BLaER1 treated with 17β-estradiol and CSF1 and Interleukin-3, amounts not matched to agents 10 nM and 100 nM (cell line): ENCODE measurements around the gene DMPK.
A peak's percentile ranks its signal among the peaks of the same experiment; 100 is the strongest.

ENCODE experiments used
- H3K27ac ChIP-seq, 11 experiments: shearing (Covaris generic); formaldehyde crosslinking; 2 replicates each; pipeline ENCODE4 v1.8.1; 2022
- H3K27me3 ChIP-seq, 11 experiments: shearing (Covaris generic); formaldehyde crosslinking; 2 replicates each; pipeline ENCODE4 v1.8.1; 2022
- H3K36me3 ChIP-seq, 11 experiments: shearing (Covaris generic); formaldehyde crosslinking; 2 replicates each; pipeline ENCODE4 v1.8.1; 2022
- H3K4me1 ChIP-seq, 10 experiments: shearing (Covaris generic); formaldehyde crosslinking; 2 replicates each; pipeline ENCODE4 v1.8.1; 2022
- H3K4me2 ChIP-seq, 11 experiments: shearing (Covaris generic); formaldehyde crosslinking; 2 replicates each; pipeline ENCODE4 v1.8.1; 2022
- H3K4me3 ChIP-seq, 10 experiments: shearing (Covaris generic); formaldehyde crosslinking; 2 replicates each; pipeline ENCODE4 v1.8.1; 2022
- H3K9ac ChIP-seq, 11 experiments: shearing (Covaris generic); formaldehyde crosslinking; 2 replicates each; pipeline ENCODE4 v1.8.1; 2022
- H3K9me3 ChIP-seq, 11 experiments: shearing (Covaris generic); formaldehyde crosslinking; replicated peaks in 1 of 11; 2 replicates each; pipeline ENCODE4 v1.8.1; 2022
- H4K20me1 ChIP-seq, 11 experiments: shearing (Covaris generic); formaldehyde crosslinking; 2 replicates each; pipeline ENCODE4 v1.8.1; 2022
- Cebpa-rat ChIP-seq, 11 experiments: shearing (Covaris generic); IDR thresholded peaks; 2 replicates each; pipeline ENCODE4 v1.8.1; 2022

Gene DMPK

DNA sequence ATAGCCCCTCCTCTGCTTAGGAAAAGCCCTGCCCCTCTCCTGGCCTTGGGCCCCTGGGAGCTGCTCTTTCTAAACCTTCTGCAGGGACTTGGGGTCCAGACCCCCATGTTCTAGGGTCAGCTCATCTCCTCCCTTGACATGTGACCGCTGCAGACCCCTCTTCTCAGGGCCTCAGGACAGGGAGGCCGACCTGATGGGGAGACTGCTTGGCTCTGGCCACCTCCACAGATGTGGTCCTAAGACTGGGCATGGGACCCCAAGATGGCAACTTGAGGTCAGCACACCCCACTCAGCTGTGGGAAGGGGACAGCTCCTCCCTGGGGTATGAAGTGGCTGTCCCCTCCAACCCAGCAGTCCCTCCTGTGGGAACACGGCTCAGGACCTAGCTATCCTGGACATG, 9.4 kb downstream of the DMPK start:
- 0 out of 22 replicates have a peak overlapping the region, but pooled peaks of 2 of the 11 experiments have one; percentile 9 to 13 for H3K9ac ChIP-seq
- no peak for TF ChIP-seq Cebpa-rat (IDR thresholded peaks at IDR 0.05)
- H3K4me1 ChIP-seq, result peaks cover 11 to 48% (median 41%) of the 10 kb centered on the region in 10 experiments
- H4K20me1 ChIP-seq, result peaks cover 22 to 75% (median 45%) of the 10 kb centered on the region in 11 experiments; a peak in 21 of 22 replicates
- H3K27ac ChIP-seq, result no peak overlapping the region
- no peak overlapping the region for H3K4me3 ChIP-seq
- H3K4me2 ChIP-seq, result peak overlapping the region in 10 of 11 experiments; percentile 8 to 100 (median 81); a peak in 18 of 22 replicates
- no peaks in the 10 kb centered on the region for H3K9me3 ChIP-seq
- peaks cover 6 to 68% (median 6%) of the 10 kb centered on the region in 11 experiments for H3K27me3 ChIP-seq
- H3K36me3 ChIP-seq, result peaks cover 0 to 35% (median 12%) of the 10 kb centered on the region in 11 experiments; a peak in 12 of 22 replicates

DNA sequence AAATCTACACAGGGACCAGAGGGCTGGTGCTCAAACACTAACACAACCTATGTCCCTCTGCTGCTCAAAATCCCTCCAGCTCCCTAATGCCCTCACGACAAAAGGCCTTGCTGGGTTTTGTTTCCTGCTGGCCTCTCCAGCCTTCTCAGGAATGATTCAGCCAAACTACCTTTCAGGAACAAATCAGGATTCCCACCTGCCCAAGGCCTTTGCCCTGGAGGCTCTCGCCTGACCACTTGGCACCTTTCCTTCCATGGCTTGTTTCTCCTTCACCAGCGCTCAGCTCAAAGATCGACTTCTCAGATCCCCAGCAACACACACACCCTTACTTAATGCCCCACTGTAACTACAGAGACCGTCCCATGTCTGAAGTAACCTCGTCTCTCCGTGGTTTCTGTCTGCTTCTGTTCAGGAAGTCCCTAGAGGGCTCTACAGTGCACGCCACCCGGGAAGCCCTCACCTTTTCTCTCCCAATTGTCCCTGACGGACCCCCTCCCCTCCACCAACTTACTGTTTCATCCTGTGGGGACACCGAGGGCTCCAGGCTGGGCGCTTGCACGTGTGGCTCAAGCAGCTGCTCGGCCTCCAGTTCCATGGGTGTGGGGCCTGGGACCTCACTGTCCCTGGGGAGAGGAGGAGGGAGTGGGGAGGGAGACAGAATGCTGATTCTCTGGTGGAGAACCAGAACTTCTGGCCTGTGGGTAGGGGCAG, 10.0 kb downstream of the DMPK start:
- no peak for TF ChIP-seq Cebpa-rat (IDR thresholded peaks at IDR 0.05)
- Histone ChIP-seq H3K9ac (peak overlapping the region in 4 of 11 experiments; percentile 9 to 24 (median 15); a peak in 3 of 22 replicates), H3K4me2 (peak overlapping the region in 10 of 11 experiments; percentile 8 to 100 (median 81); a peak in 19 of 22 replicates)

GRCh38 chr19:45771311-45771933, 10.9 kb downstream of the DMPK start:
- TF ChIP-seq Cebpa-rat (IDR thresholded peaks at IDR 0.05), result no peak
- Histone ChIP-seq H3K36me3 (peaks cover 0 to 21% (median 0%) of the 10 kb centered on the region in 11 experiments; a peak in 5 of 22 replicates), H3K27me3 (peaks cover 14 to 66% (median 20%) of the 10 kb centered on the region in 11 experiments), H3K4me3 (no peak overlapping the region), H3K9ac (no peak overlapping the region), H3K4me2 (peak overlapping the region; percentile 87 to 100 (median 99); a peak in 20 of 22 replicates), H3K27ac (no peak overlapping the region), H3K4me1 (peaks cover 15 to 59% (median 51%) of the 10 kb centered on the region in 10 experiments), H3K9me3 (no peaks in the 10 kb centered on the region), H4K20me1 (peaks cover 22 to 71% (median 33%) of the 10 kb centered on the region in 11 experiments; a peak in 21 of 22 replicates)

More for the DNA sequence above, 10.0 kb downstream of the DMPK start:
- H3K9me3 ChIP-seq, result no peaks in the 10 kb centered on the region
- peaks cover 22 to 71% (median 39%) of the 10 kb centered on the region in 11 experiments; a peak in 21 of 22 replicates for H4K20me1 ChIP-seq
- no peak overlapping the region for H3K4me3 ChIP-seq
- peaks cover 15 to 54% (median 46%) of the 10 kb centered on the region in 10 experiments for H3K4me1 ChIP-seq
- no peak overlapping the region for H3K27ac ChIP-seq
- H3K27me3 ChIP-seq, result peaks cover 12 to 68% (median 13%) of the 10 kb centered on the region in 11 experiments
- H3K36me3 ChIP-seq, result peaks cover 0 to 29% (median 6%) of the 10 kb centered on the region in 11 experiments; a peak in 12 of 22 replicates

DNA sequence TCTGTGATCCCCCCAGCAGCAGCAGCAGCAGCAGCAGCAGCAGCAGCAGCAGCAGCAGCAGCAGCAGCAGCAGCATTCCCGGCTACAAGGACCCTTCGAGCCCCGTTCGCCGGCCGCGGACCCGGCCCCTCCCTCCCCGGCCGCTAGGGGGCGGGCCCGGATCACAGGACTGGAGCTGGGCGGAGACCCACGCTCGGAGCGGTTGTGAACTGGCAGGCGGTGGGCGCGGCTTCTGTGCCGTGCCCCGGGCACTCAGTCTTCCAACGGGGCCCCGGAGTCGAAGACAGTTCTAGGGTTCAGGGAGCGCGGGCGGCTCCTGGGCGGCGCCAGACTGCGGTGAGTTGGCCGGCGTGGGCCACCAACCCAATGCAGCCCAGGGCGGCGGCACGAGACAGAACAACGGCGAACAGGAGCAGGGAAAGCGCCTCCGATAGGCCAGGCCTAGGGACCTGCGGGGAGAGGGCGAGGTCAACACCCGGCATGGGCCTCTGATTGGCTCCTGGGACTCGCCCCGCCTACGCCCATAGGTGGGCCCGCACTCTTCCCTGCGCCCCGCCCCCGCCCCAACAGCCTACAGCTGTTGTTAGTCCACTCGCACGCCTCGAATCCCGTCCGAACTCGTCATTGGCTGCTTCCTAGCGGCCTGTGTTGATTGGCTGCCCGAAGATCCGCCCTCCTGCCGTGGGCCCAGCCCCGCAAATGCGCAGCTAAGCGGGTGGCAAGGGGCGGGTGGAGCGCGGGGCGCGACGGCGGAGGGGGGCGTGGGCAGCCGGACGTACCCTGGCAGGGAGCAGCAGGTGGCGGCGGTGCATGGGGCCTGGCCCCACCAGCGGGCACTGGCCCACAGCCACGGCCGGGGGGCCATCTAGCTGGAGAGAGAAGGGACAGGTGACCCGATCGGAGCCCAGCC, 11.8 kb downstream of the DMPK start:
- peak overlapping the region; percentile 69 to 83 (median 76) for H3K4me3 ChIP-seq
- peak overlapping the region; percentile 57 to 77 (median 63); a peak in 20 of 22 replicates for H3K9ac ChIP-seq
- no peaks in the 10 kb centered on the region for H3K9me3 ChIP-seq
- peaks cover 15 to 59% (median 51%) of the 10 kb centered on the region in 10 experiments for H3K4me1 ChIP-seq
- H3K4me2 ChIP-seq, result peak overlapping the region; percentile 87 to 100 (median 99)
- TF ChIP-seq Cebpa-rat (IDR thresholded peaks at IDR 0.05), result no peak
- H3K27ac ChIP-seq, result peak overlapping the region in 9 of 11 experiments; percentile 50 to 75 (median 59); a peak in 18 of 22 replicates
- peaks cover 0 to 19% (median 0%) of the 10 kb centered on the region in 11 experiments; a peak in 3 of 22 replicates for H3K36me3 ChIP-seq
- H3K27me3 ChIP-seq, result peaks cover 14 to 64% (median 20%) of the 10 kb centered on the region in 11 experiments
- H4K20me1 ChIP-seq, result peaks cover 22 to 78% (median 32%) of the 10 kb centered on the region in 11 experiments; a peak in 21 of 22 replicates

DNA sequence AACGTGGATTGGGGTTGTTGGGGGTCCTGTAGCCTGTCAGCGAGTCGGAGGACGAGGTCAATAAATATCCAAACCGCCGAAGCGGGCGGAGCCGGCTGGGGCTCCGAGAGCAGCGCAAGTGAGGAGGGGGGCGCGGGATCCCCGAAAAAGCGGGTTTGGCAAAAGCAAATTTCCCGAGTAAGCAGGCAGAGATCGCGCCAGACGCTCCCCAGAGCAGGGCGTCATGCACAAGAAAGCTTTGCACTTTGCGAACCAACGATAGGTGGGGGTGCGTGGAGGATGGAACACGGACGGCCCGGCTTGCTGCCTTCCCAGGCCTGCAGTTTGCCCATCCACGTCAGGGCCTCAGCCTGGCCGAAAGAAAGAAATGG, 12.5 kb downstream of the DMPK start:
- Histone ChIP-seq H3K9ac (peak overlapping the region; percentile 57 to 77 (median 63); a peak in 20 of 22 replicates), H4K20me1 (peaks cover 22 to 74% (median 30%) of the 10 kb centered on the region in 11 experiments; a peak in 21 of 22 replicates), H3K27me3 (peaks cover 14 to 62% (median 20%) of the 10 kb centered on the region in 11 experiments), H3K36me3 (peaks cover 0 to 16% (median 0%) of the 10 kb centered on the region in 11 experiments; a peak in 3 of 22 replicates), H3K27ac (peak overlapping the region in 10 of 11 experiments; percentile 1 to 75 (median 56); a peak in 19 of 22 replicates), H3K4me2 (peak overlapping the region; percentile 87 to 100 (median 99)), H3K4me1 (peaks cover 15 to 65% (median 53%) of the 10 kb centered on the region in 10 experiments), H3K9me3 (no peaks in the 10 kb centered on the region), H3K4me3 (peak overlapping the region; percentile 69 to 83 (median 76))
- no peak for TF ChIP-seq Cebpa-rat (IDR thresholded peaks at IDR 0.05)

GRCh38 chr19:45768984-45769782, 13.1 kb downstream of the DMPK start, which contains the start of gene SIX5:
TSS of gene SIX5 (minus strand) at chr19:45769252. CDS start at chr19:45768844, 408 bp downstream.
- Histone ChIP-seq H3K9me3 (no peaks in the 10 kb centered on the region), H3K36me3 (peaks cover 0 to 13% (median 0%) of the 10 kb centered on the region in 11 experiments; a peak in 2 of 22 replicates), H3K9ac (peak within 1 kb of the TSS; percentile 66 to 85 (median 77)), H3K27me3 (peaks cover 14 to 55% (median 20%) of the 10 kb centered on the region in 11 experiments), H3K4me3 (peak within 1 kb of the TSS; percentile 69 to 83 (median 76)), H3K27ac (peak within 1 kb of the TSS; percentile 61 to 82 (median 74); a peak in 21 of 22 replicates), H3K4me1 (peaks cover 15 to 71% (median 57%) of the 10 kb centered on the region in 10 experiments), H3K4me2 (peak within 1 kb of the TSS; percentile 87 to 100 (median 99)), H4K20me1 (peaks cover 22 to 68% (median 30%) of the 10 kb centered on the region in 11 experiments; a peak in 21 of 22 replicates)
- TF ChIP-seq Cebpa-rat (IDR thresholded peaks at IDR 0.05), result peak in 2 of 11 experiments; percentile 19 to 36; a peak in 1 of 22 replicates

GRCh38 chr19:45768655-45768983, 13.7 kb downstream of the DMPK start:
- peak overlapping the region; percentile 61 to 82 (median 74); a peak in 21 of 22 replicates for H3K27ac ChIP-seq
- peak overlapping the region; percentile 66 to 85 (median 77) for H3K9ac ChIP-seq
- peaks cover 14 to 50% (median 20%) of the 10 kb centered on the region in 11 experiments for H3K27me3 ChIP-seq
- peak overlapping the region; percentile 69 to 83 (median 76) for H3K4me3 ChIP-seq
- no peaks in the 10 kb centered on the region for H3K9me3 ChIP-seq
- H3K4me2 ChIP-seq, result peak overlapping the region; percentile 87 to 100 (median 99)
- H4K20me1 ChIP-seq, result peaks cover 22 to 66% (median 29%) of the 10 kb centered on the region in 11 experiments; a peak in 21 of 22 replicates
- H3K36me3 ChIP-seq, result peaks cover 0 to 13% (median 0%) of the 10 kb centered on the region in 11 experiments; a peak in 2 of 22 replicates
- peaks cover 15 to 74% (median 62%) of the 10 kb centered on the region in 10 experiments for H3K4me1 ChIP-seq
- no peak for TF ChIP-seq Cebpa-rat (IDR thresholded peaks at IDR 0.05)
